DND-41 (cell line): ENCODE data around the gene ALKBH2.

ENCODE experiments used
- EZH2 ChIP-seq: IDR thresholded peaks from 3 replicates; pipeline ENCODE4 v1.6.1; 2012; ENCODE audit warnings: borderline replicate concordance, low read depth, mild to moderate bottlenecking, moderate library complexity, low read length, inconsistent platforms; ENCODE audit not compliant: severe bottlenecking
- TF ChIP-seq, protein P1 (sequence below): IDR thresholded peaks from 2 replicates; pipeline ENCODE4 v1.5.1; 2012; ENCODE audit warnings: borderline replicate concordance, low read length, moderate library complexity, mild to moderate bottlenecking; ENCODE audit not compliant: poor library complexity, severe bottlenecking; ENCODE audit errors: extremely low read depth

DNA sequence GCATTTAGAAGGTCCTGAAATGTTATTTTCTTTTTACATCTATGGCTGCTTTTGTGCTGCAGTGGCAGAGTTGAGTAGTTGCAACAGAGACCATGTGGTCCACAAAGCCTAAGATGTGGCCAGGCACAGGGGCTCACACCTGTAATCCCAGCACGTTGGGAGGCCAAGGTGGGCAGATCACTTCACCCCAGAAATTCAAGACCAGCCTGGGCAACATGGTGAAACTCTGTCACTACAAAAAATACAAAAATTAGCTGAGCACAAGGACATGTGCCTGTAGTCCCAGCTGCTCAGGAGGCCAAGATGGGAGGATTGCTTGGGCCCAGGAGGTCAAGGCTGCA is 27.4 kb downstream of the ALKBH2 start:
- TF ChIP-seq, protein P1, sequence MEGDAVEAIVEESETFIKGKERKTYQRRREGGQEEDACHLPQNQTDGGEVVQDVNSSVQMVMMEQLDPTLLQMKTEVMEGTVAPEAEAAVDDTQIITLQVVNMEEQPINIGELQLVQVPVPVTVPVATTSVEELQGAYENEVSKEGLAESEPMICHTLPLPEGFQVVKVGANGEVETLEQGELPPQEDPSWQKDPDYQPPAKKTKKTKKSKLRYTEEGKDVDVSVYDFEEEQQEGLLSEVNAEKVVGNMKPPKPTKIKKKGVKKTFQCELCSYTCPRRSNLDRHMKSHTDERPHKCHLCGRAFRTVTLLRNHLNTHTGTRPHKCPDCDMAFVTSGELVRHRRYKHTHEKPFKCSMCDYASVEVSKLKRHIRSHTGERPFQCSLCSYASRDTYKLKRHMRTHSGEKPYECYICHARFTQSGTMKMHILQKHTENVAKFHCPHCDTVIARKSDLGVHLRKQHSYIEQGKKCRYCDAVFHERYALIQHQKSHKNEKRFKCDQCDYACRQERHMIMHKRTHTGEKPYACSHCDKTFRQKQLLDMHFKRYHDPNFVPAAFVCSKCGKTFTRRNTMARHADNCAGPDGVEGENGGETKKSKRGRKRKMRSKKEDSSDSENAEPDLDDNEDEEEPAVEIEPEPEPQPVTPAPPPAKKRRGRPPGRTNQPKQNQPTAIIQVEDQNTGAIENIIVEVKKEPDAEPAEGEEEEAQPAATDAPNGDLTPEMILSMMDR: no peak
- no peak for TF ChIP-seq EZH2
